ENCODE results near the gene MC2R. TPM values are rescaled to one million over a fixed set of nuclear protein-coding genes. Genes with fewer than 3 reads are reported as not detected.

The MC2R gene
- total and polyA plus RNA-seq, 2 of the 4 experiments (the other 2 are of a cell fraction), result not detected

- no peaks in the 10 kb centered on the region for H3K36me3 ChIP-seq (ENCODE audit: control insufficient read depth, insufficient read depth, low read length)
- dilution Hi-C loops (cut with HindIII; ENCODE audit: low sequenced_read_pairs, unreplicated experiment), result no loop called here
Observed at GRCh38 chr18:13932285-13933025, 17.1 kb upstream of the MC2R start.

More at GRCh38 chr18:13932285-13933025, 17.1 kb upstream of the MC2R start:
- H3K27me3 ChIP-seq (ENCODE audit: control insufficient read depth, insufficient read depth, low read length), result no peaks in the 10 kb centered on the region
- H3K4me3 ChIP-seq (ENCODE audit: insufficient read depth, low read depth, low read length), result no peak overlapping the region
- no peak overlapping the region for H2BK120ac ChIP-seq (ENCODE audit: low read depth, low read length)
- H4K20me1 ChIP-seq (ENCODE audit: insufficient read depth, low read length), result no peaks in the 10 kb centered on the region
- TF ChIP-seq ELK1 (IDR thresholded peaks at IDR 0.05; ENCODE audit: borderline replicate concordance, low read depth, low read length), result no peak
- no peak overlapping the region for H3K4ac ChIP-seq (ENCODE audit: low read depth, low read length)
- POLR2A ChIA-PET (ENCODE audit: unreplicated experiment), result no interaction called here
- H4K91ac ChIP-seq (ENCODE audit: insufficient read depth, low read depth, low read length), result no peak overlapping the region
- H2BK20ac ChIP-seq (ENCODE audit: low read depth, low read length), result no peak overlapping the region
- peaks cover 42% of the 10 kb centered on the region for H3K9me3 ChIP-seq (ENCODE audit: control insufficient read depth, insufficient read depth, low read length)
- no peaks in the 10 kb centered on the region for H3K9me1 ChIP-seq (ENCODE audit: insufficient read depth, low read length)
- no peaks in the 10 kb centered on the region for H3K79me1 ChIP-seq (ENCODE audit: low read depth in 1 of 2, low read length in 2 of 2)
- ATAC-seq (ENCODE audit: low read depth) (no peak), DNase-seq (no peak)
- H3K9ac ChIP-seq (ENCODE audit: low read depth, low read length), result no peak overlapping the region
- no CpG with 5 or more reads among the region's 10 CpGs for WGBS, 2 experiments (ENCODE audit: extremely low coverage in 2 of 2, insufficient read length in 1 of 2)
- H2AK9ac ChIP-seq (replicated peaks; ENCODE audit: low read depth, low read length, poor library complexity), result no peak overlapping the region
- BruUV-seq (replicated peaks), result no TSS peak
- no peak overlapping the region for H3K14ac ChIP-seq (replicated peaks; ENCODE audit: low read depth, low read length)
- H4K8ac ChIP-seq (ENCODE audit: low read depth in 2 of 2, low read length in 2 of 2), result no peak overlapping the region
- H3K56ac ChIP-seq (ENCODE audit: extremely low read depth, insufficient read depth, low read length), result no peak overlapping the region
- CTCF ChIA-PET, result no interaction called here
- no peak overlapping the region for H3K27ac ChIP-seq (ENCODE audit: insufficient read depth, low read length)
- H2AK5ac ChIP-seq (ENCODE audit: low read depth, low read length), result no peak overlapping the region
- H3K18ac ChIP-seq (ENCODE audit: low read depth, low read length), result no peak overlapping the region
- H4K5ac ChIP-seq (ENCODE audit: low read depth, low read length), result no peak overlapping the region
- H3K4me1 ChIP-seq (ENCODE audit: control insufficient read depth, insufficient read depth, low read length), result no peaks in the 10 kb centered on the region
- intact Hi-C loops (cut with micrococcal nuclease), result no loop called here
- H3K23ac ChIP-seq (ENCODE audit: low read depth, low read length), result no peak overlapping the region
- in situ Hi-C loops (cut with MboI; ENCODE audit: low sequenced_read_pairs), result loop anchor here (10.0 kb wide), 1 partner anchor 48 kb away; no protein-coding TSS in a partner anchor
- no peak overlapping the region for H2BK15ac ChIP-seq (ENCODE audit: low read depth, low read length)
- no peak overlapping the region for H3K4me2 ChIP-seq (ENCODE audit: low read depth, low read length)
- no peak overlapping the region for H2BK5ac ChIP-seq (ENCODE audit: low read depth, low read length, poor library complexity, severe bottlenecking)
- no peak overlapping the region for H2AFZ ChIP-seq (replicated peaks; ENCODE audit: low read length, poor library complexity)

Measured in IMR-90 (cell line).